ENCODE measurements around the gene ACVR1B.

Gene ACVR1B

DNA sequence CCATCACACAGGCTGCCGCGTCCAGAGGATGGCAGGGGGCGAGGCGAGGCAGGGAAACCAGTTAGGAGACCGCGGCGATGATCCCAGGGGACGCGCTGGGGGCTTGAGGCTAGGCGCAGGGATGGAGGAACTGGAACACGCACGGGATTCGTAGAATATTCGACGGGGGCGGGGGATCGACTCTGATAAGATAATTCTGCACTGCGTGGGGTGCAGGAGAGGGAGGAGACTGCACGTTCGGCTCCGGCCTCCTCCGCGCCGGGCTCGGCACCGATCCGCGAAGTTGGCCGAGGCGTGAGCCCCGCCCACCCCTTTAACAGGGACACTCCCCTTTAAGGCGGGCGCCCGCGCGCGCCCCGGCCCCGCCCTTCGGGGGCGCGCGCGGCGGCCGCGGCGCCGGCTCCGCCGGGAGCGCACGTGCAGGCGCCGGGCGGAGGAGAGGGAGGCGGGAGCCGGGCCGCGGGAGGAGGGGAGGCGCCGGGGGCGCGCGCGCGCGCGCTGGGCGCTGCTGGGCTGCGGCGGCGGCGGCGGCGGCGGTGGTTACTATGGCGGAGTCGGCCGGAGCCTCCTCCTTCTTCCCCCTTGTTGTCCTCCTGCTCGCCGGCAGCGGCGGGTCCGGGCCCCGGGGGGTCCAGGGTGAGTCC lies at the start of gene ACVR1B:
TSS of gene ACVR1B (plus strand) at position 501 of the 644 bp plus-strand sequence. CDS start at position 546, 45 bp downstream.
- peak; percentile 81 to 92 (median 88) for DNase-seq

DNA sequence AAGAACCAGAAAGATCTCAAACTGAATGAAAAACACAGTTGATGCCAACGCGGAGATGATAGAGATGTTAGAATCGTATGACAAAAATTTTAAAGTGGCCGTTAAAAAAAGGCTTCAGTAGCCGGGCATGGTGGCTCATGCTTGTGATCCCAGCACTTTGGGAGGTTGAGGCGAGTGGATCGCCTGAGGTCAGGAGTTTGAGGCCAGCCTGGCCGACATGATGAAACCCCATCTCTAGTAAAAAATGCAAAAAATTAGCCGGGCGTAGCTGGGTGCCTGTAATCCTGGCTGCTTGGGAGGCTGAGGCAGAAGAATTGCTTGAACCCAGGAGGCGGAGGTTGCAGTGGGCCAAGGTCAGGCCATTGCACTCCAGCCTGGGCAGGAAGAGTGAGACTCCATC lies 49.6 kb upstream of the ACVR1B start:
- no peak for DNase-seq

DNA sequence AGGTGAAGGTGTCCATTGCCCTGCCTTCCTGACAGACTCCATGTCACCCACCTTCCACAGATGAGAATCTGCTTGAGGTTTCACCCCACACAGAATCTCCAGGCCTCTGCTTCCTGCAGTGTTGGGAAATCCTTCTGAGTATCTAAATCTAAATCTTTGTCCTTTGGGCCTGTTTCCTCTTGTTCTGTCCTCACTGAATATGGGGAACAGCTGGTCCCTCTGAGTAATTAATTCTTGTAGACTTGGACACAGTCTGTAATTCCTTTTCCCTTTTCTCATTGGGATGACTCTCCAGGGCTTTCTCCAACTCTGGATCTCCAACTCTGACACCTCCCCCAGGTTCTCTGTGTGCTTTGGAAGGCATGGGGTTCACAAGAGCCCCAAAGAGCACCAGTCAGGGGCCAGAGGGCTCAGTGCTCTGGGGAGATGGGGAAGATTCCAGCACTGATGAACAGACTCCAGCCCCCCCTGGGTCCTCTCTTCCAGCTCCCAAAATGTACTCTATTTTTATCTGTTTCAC lies 46.5 kb upstream of the ACVR1B start:
- DNase-seq: no peak

DNA sequence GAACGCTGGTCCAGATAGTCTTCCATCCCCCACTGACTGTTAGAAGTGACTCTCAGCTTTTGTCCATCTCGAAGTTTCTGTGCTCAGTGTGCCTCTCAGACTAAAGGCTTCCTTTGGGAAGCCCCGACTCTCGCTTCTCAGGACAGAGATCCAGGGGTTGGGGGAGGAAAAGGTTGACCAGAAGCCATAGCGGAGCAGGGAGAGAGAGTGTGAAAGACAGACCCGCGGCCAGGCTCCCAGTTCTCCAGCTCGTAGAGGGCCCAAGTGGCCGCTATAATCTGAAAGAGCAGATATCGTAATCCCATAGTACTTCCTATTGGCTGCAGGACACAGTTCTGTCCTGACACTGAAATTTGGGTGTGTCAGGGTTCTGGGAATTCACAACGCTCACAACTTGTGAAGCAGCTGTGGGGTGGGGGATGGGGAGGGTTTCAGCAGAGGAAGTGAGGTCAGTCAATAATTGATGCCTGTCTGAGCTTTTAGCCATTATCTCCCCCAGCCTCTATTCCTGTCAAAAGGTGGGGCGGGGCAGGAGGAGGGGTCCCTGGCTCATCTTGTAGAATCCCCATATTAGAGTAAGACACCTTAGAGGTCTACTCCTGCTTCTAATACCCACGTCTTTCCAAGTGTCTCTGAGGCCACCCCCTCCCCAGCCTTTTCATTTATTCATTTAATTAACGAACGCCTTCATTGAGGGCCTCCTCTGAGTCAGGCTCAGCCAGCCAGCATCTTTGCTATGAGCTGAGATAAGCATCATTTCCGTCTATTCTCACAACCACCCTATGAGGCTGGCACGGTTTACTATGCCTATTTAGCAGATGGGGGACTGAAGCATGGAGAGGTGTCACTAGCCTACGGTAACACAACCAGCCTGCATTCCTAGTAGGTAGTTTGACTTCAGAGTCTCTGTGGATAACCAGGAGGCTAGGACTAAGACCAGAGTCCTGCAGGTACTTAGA lies 45.7 kb upstream of the ACVR1B start:
- DNase-seq: no peak

DNA sequence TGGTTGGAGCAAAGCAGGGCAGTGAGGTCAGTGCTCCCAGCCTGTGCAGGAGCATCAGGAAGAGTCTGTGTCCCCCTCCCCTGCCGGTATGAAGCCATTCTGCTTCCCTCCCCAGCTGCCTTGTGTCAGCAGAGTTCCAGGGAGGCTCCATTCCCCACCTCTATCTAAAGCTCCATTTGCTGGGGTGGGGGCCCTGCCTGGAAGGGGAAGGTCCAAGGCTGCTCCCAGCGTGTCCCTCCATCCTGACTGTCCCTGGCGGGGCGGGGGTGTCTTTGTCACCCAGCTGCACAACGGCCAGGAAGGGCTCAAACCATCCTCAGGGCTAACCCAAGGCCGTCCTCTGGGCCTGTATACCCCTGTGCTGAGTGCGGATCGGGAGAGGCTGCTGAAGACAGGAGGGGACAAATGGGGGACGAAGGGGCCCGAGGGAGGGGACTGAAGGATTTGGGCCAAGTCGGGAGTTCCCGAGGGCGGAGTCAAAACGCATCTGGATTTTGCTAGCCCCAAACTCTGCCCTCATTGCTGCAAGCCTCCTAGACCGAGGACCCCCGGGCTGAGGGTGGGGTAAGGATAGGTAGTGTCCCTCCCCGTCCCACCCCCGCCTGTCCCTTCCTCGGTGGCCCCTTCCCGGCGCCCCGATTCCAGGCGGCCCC lies 44.9 kb upstream of the ACVR1B start:
- DNase-seq: no peak

DNA sequence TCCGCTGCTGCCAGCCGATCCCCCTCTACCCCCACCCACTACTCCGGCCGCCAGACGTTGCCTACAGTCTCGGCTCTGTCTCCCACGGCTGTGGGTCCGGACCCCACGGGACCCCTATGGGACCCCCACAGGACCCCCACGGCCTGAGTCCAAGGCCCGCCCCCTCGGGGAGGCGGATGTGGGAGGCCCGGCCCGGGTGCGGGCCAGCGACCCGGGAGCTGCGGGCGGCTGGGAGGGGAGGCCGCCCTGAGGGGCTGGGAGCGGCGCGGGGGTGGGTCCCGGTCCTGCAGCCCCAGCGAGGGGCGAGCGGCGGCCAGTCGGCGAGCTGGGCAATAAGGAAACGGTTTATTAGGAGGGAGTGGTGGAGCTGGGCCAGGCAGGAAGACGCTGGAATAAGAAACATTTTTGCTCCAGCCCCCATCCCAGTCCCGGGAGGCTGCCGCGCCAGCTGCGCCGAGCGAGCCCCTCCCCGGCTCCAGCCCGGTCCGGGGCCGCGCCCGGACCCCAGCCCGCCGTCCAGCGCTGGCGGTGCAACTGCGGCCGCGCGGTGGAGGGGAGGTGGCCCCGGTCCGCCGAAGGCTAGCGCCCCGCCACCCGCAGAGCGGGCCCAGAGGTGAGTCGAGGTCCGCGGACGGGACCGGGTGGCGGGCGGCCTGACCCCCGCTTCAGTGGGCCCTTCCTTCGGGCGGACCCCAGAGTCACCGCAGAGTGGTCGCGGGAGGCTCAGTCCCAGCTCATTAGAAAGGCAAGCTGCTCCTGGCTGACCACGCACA lies 44.2 kb upstream of the ACVR1B start, which contains the start of gene ACVRL1:
TSS of gene ACVRL1 (plus strand) at position 422 of the 773 bp plus-strand sequence. CDS start 4,971 bp downstream, outside the sequence.
- DNase-seq: no peak

DNA sequence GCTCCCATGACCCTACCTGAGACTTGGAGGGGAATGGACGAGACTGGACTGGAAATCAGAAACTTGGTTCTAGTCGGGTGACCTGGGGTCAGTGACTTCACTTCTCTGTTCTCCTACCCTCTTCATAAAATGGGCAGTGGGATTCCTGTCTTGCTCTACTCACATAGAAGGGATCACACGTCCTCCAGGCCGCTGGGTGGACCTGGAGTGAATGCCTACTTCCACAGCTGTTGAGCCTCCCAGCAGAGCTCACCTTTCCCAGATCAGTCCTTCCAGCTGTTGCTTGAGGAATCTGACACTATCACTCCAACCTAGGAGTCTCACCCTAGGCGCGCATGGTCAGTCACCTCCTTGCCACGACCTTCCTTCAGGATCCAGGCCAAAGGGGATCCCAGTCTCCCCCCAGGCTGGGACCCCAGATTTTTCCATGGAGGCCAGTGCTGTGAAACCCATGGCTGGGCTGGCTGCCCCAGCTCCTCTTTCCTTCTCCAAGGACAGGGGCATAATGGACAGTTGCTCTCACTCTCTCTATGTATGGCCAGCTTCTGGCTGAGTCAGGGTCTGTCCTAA lies 43.6 kb upstream of the ACVR1B start:
- DNase-seq: no peak

DNA sequence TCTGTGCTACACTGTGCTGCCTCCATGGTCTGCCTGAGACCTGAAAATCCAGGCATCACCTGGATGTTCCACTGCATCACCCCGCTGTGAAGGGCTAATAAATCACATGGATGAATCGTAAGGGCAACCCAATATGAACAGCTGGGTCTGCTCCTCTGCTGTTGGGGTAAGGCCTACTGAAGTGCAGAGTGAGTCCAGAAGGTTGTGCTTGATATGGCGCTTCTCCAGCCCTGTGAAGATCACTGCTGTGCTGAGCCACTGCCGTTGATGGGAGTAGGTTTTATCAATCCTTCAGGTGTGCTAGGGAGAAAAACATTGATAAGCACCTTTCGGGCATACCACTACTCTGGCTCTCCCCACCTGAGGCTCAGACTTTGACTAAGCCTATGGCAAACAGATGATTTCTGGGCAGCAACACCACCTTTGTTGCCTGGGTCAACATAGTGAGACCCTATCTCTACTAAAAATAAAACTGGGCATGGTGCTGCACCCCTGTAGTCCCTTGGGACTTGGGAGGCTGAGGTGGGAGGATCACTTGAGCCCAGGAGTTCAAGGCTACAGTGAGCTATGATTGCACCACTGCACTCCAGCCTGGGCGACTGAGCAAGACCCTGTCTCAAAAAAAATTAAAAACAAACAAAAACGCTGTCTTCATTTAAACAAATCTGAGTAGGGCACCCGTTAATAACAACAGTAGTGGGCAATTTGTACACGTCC lies 42.5 kb upstream of the ACVR1B start:
- no peak for DNase-seq

DNA sequence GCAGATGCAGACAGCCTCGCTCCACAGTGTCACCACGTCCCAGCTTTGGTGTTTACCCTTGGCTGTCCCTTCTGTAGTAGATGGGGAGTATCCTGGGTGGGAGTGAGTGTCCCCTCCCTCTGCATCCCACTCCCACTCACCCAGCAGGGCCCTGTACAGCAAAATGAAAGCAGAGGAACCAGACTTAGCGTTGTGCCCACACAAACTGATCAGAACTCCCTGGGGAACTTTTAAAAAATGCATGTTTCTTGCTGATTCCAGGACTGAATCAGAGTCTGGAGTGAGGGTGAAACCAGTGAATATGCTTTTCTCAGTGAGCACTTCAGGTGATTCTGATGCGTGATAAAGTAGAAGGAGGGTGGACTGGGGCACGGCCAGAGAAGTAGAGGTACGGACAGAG lies 41.3 kb upstream of the ACVR1B start:
- no peak for DNase-seq

DNA sequence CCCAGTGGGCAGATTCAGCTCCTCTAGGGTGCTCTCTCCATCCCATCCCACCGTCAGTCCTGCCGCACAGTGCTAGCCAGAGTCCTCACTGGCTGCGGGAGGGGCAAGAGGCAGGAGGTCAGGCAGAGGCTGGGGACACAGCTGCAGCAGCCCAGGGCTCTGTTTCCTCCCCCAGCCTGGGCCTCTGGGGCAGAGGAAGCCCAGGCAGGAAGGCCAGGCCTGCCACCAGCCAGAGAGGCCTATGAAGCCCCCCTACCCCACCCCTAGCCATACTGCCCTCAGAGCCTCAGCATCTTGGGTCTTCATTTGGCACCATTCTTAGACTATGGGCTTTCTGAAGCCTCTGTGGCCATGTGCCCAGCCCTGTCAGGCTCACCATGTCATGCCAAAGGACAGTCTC lies 40.8 kb upstream of the ACVR1B start:
- DNase-seq: no peak

DNA sequence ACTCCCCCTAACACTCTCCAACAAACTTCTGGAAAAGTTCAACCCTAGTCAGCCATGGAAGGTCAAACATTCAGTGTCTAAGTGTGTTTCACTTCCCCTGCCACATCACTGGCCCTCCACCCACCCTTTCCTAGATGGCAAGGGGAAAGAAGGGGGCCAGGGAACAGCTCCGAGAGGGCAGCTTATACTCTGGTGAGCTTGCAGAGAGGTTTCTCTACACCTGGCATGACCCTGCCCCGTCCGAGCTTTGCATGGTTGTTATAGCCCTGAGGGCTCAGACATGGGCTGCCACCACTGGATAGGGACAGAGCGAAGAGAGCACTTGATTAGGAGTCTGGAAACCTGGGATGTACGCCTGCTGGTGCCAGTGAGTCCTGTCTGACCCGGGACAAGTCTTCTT lies 40.2 kb upstream of the ACVR1B start:
- DNase-seq: no peak

DNA sequence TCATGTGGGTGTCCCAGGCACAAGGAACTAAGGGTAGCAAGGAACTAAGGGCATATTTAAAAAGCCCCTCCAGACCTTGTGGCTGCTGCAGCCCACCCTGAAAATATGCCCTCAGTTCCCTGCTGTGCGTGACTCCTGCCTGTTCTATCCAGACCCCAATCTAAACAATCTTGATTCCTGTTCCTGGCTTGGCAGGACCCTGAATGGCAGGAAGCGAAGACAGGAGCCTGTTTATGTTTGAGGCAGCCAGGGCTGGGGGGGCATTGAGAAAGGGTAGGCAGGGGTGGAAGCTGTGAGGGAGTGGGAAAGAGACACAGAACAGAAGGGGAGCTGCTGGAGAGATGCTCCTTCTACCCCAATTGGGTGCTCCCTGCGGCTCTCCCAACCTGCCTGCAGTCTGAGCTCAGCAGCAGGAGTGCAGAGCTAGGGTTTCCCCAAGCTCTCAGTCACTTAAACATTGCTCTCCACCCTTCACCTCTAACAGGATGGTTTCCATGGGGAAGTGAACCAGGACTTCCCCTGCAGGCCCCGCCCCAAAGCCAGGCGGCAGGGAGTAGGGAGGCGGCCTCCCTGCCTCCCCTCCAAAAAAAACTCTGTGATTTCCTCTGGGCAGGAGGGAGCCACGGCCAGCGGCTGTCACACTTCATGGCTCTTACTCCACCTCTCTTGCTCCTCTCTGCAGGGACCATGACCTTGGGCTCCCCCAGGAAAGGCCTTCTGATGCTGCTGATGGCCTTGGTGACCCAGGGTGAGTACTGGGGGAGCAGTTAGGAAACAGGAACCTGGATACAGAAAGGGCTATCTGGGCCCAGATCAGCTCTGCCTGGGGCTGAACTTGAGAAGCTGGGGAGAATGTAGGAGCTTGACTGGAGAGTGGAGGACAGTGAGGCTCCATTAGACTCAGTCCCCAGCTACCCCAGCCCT lies 39.4 kb upstream of the ACVR1B start:
- DNase-seq: no peak

DNA sequence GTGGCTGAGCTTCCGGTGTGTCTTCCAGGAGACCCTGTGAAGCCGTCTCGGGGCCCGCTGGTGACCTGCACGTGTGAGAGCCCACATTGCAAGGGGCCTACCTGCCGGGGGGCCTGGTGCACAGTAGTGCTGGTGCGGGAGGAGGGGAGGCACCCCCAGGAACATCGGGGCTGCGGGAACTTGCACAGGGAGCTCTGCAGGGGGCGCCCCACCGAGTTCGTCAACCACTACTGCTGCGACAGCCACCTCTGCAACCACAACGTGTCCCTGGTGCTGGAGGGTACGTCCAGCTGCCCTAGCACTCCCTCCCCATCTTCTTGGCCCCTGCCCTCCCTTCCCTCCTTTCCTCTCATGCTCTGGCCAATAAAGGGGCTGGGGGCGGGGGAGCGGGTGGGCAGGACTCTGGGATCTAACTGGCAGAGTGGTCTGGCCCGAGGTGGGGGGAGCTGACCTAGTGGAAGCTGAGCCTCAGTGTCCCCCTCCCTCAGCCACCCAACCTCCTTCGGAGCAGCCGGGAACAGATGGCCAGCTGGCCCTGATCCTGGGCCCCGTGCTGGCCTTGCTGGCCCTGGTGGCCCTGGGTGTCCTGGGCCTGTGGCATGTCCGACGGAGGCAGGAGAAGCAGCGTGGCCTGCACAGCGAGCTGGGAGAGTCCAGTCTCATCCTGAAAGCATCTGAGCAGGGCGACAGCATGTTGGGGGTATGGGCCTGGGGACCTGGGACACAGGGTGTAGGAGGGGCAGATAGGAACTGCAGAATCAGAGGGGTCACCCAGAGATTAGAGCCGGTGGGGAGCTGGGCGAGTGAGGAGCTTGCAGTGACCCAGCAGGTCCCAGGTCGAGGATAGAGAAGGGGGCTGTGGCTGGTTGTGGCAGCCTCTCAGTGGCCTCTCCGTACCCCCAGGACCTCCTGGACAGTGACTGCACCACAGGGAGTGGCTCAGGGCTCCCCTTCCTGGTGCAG lies 38.1 kb upstream of the ACVR1B start:
- DNase-seq: no peak

DNA sequence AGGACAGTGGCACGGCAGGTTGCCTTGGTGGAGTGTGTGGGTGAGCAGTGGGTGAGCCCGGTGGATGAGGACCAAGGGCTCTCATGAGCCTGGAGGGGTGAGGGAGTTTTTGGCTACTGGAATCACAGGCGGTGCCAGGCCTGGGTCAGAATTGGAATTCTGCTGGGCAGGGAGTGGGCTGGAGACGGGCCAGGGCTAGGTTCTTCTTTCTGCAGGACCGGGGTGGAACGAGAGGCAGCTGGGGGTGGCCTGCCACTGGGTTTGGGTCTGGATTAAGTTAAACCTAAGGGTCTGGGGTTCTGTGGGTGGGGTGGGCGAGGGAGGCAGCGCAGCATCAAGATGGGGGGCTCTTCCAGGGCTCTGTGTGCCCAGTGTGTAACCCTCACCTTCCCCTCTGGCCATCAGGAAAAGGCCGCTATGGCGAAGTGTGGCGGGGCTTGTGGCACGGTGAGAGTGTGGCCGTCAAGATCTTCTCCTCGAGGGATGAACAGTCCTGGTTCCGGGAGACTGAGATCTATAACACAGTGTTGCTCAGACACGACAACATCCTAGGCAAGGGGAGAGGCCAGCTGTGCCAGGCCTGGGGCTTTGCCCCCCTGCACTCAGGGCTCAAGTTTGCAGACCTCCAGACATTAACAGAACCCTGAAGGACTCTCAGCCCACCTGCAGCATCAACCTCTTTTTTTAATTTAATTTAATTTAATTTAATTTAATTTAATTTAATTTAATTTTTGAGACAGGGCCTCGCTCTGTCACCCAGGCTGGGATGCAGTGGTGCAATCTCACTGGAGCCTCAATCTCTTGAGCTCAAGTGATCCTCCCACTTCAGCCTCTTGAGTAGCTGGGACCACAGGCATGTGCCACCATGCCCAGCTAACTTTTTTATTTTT lies 37.2 kb upstream of the ACVR1B start:
- no peak for DNase-seq

DNA sequence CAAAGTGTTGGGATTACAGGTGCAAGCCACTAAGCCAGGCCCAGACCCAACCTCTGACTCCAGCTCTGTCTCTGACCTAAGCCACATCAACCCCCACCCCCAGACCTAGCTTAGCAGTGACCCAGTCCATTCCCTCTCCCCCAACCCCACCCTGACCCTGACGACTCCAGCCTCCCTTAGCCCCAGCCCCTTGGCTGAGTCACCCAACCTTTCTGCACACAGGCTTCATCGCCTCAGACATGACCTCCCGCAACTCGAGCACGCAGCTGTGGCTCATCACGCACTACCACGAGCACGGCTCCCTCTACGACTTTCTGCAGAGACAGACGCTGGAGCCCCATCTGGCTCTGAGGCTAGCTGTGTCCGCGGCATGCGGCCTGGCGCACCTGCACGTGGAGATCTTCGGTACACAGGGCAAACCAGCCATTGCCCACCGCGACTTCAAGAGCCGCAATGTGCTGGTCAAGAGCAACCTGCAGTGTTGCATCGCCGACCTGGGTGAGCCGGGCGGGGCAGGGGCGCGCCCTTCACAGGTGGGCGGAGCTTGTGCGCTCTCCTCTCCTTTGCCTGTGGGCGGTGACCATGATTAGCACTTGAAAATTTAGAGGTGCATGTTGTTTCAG lies 36.4 kb upstream of the ACVR1B start:
- DNase-seq: no peak

DNA sequence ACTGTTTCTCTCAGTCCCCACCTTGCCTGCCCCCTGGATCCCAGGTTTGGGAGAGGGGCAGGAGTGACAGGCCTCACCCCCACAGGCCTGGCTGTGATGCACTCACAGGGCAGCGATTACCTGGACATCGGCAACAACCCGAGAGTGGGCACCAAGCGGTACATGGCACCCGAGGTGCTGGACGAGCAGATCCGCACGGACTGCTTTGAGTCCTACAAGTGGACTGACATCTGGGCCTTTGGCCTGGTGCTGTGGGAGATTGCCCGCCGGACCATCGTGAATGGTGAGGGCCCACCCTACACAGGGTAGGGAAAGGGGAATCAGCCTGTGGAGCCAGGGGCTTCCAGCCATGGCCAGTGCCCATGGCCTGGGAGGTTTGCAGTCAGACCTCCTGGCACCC lies 35.5 kb upstream of the ACVR1B start:
- no peak for DNase-seq

DNA sequence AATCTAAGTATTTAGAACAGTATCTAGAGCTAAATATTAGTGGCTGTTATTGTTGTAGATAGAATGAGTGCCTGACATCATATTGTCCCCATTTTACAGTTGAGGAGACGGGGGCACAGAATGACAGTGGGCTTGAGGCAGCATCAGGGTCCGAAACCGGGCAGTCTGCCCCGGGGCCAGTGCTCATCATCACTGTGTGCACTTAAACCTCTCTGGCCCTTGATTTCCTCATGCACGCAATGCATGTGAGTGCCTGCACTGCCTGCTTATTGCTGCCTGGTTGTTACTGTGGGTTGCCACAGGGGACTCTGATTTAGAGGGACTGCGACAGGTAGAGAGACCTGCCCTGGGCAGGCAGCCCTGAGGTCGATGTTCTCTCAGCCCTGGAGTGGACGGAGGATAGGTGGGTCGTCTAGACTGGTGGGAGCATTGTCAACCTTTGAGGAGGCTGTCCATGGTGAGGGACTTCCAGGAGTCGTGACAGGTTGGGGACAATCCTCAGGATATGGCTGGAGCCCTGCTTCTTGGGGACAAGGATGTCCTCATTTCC lies 34.4 kb upstream of the ACVR1B start:
- no peak for DNase-seq
